Dermis blood vessel endothelial cell (primary cell): ENCODE data around the gene GBX1. TPM values are rescaled to one million over a fixed set of nuclear protein-coding genes. Genes with fewer than 3 reads are reported as not detected.

Source experiments
- DNase-seq: peaks from one replicate; pipeline ENCODE4 v3.0.0; 2010
- total RNA-seq: library from RNA; depleted of rRNA; stranded (reverse); fragments of >200 nt; gene quantifications from 2 replicates; pipeline ENCODE4 v1.2.3, GENCODE V29; 2014

Gene GBX1
- total RNA-seq, 1 donor from 2014 or later, result not detected

DNA sequence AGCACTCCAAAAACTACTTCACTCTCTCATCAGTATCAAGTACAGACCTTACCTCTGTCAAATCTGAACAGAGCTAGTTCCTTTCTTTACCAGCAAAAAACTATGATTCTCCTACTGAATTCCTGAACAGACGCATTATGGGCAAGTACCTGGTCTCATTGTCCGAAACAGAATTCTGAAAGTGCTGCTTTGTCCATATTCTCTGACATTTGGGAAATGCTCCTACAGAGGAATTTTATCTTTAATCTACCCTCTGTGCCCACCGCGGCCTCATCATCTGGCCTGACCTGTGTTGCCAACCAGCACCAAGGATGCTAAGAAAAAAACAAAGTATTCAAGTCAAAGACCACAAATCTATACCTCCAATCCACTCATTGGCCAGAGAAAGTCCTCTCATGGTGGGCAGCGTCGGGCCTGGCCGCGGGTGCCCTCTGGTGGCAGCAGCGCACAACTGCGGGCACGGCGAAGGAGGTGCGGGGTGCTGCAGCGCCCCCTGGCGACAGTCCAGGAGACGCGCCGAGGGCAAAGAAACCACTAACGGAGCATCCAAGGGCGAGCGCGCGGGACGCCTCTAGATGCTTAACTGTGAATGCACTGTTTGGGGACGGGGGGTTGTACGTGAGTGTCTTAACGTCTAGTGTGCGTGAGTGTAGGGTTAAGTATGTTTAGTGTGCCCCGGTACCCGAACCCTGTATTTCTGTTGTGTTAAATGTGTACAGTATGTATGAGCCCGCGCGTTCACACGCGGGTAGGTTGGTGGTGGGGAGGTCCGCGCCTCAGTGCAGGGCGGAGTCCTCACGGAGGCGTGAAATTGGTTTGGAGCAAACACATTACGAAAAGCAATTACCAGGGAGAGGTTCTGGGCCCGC, 5.0 kb upstream of the GBX1 start:
- DNase-seq, result peak; percentile 81

DNA sequence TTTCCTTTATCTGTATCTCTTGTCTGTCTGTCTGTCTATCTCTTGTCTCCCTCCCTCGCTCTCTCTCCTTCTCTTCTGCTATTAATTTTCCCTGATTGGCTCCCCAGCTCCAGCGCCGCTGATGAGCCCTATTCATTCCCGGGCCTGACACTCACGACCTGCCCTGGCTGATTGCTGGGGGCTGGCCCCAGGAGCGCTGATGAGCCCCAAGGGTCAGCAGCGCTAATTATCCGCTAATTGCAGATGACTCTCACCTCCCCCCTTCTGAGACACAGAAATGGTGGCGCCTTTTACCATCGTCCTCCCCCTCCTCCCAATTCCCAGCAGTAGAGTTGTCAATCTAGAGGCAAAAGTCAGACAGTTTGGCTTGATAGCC, 1.3 kb upstream of the GBX1 start:
- no peak for DNase-seq

DNA sequence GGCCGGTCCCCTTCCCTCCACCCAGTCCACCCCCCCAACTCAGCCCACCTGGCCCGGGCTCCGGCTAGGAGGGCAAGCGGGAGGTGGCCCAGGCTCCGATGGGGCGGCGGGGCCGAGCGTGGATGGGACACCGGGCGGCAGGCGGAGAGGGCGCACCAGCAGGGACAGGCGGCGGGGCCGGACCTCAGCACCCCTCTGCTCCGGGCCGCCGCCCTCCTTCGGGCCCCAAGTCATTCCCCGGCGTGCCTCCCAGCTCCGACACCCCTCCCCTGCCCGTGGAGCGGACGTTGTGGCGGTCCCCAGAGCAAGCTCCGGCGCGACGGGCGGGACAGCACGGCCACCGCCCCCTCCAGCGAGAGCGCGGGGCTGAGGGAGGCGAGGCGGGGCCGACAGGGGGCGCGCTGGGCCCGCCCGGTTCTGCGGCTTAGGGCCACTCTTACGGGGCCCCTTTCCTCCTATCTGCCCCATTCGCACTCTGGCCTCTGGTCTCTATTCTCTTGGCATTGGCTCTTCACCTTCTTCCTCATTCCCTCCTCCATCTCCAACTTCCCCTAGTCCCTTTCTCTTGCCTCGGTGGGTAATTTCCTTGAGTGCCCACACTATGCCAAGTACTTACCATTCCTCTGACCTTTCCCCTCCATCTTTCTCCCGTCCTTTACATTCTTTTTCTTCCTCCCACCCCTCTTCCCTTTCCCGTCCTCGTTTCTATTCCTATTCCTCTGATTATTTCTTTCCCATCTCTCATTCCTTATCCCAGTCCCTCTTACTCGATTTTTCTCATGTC, 701 bp upstream of the GBX1 start:
- DNase-seq, result peak; percentile 46

DNA sequence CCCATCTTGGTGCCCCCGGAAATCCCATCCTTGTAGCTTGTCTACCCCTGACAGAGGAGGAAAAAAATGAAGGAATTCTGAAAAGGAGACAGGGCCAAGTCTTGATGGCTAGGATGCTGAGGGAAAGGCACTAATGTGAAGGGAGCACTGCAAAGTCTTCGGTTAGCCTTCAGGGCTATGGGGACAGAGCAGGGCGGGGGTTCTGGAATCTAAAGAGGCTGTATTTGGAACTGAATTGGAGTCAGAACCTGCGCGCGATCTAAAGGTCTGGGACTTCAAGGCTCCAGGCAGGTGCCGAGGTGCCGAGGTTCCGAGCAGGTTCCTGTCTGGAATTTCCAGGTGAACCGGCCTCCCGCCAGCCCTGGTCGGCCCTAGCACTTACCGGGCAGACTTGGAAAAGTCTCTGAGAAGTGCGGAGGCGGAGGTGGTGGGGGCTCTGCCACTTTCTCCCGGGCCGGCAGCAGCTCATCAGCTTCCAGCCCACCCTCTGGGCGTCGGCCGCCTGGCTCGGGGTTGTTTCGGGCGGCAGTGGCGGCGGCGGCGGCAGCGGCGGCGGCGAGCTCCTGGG, 781 bp downstream of the GBX1 start:
- DNase-seq, result no peak

DNA sequence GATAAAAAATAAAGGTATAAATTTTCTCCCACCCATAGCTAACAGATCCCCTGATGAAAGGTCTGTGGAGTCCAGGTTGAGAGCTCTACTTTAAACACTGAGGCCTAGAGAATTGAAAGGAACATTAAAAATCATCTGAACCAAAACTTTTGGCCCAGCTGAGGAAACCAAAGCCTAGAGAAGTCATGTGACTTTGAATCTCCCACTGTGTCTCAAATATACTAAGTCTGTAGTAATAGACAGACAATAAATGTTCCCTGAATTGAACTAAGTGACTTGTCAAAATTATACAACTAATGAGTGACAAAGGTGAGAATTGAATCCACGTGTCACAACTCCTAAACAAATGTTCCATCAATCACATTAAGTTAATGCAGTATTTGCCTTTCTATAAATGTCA, 5.7 kb downstream of the GBX1 start:
- DNase-seq, result no peak

DNA sequence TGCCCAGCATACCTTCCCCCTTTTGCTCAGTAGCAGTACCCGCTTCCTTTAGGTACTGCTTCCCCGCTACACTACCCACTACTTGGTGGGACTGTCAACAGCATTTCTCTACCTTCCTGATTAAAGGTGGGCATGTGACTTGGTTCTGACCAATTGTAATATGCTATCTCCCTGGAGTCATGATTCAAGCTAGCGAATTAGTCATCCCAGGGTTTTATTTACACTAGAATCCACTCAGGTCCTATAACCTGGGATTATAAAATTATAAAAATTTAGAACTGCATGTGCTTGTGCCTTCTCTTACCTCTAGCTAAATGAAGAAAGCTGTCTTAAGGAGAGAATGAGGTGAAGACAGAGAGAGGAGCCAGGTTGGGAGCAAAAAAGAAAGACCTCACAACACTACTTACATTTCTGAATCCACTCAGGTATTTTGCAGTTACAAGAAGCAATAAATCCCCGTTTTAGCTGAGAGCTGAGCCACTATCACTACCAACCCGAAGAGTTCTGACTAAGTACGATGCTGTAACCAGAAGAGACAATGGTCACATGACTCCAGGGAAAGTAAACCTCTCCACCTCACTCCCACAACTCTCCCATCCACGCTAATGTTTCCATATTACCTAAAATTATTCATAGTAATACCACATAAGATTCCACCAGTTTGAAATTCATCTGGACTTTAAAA, 9.7 kb downstream of the GBX1 start:
- DNase-seq, result peak; percentile 33

DNA sequence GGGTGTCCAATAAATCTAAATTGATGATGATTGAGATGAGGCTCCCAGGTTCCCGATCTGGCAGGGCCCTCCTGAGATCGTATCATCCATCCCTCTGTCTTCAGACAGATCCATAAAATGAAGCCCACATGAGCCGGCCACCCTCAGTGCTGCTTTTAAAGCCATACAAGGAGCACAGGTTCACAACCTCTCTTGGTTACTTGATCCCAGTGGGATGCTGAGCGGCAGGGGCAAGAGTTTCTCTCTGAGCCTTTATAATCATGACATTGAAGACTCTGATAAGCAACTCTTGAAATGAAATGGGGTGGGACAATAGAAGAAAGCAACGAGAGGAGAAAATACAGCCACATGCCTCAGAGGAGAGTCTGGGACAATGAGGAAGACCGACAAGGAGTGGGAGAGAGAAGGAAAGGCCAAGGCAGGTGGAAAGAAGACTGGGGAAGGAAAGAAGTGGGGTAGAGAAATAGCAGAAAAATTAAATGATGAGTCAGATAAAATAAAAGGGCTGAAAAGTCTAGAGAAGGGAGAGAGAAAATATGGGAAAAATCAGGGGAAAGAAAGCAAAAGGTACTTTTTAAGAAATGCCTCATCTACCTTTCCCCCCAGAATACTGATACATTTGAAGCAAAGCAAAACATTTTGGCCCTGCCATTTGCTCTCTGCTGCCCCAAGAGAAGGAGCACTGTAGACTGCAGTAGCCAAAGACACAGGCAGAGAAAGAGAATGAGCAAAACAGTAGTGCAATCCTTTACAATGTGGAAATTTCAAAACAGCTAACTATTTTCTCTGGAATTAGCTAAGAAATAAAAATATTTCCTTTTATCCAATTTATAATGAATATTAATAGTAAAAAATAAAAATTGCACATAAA, 14.6 kb downstream of the GBX1 start:
- DNase-seq, result no peak

DNA sequence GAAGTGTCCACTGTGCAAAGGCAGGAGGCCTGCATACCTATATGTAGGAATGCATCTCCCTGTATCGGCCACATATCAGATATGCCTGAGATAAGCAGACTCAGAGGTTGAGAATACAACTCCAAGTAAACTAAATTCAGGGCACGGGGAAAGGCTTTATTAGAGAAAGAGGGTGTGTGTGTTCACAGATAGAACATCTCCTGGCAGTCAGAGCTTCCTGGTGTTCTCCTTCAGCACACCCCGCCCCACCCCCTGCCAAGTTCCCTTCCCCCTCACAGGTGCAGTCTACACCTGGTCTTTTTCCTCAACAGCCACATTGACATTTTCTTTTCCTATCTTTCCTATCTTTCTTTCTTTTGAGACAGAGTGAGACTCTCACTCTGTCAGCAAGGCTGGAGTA, 17.1 kb downstream of the GBX1 start:
- DNase-seq, result no peak

DNA sequence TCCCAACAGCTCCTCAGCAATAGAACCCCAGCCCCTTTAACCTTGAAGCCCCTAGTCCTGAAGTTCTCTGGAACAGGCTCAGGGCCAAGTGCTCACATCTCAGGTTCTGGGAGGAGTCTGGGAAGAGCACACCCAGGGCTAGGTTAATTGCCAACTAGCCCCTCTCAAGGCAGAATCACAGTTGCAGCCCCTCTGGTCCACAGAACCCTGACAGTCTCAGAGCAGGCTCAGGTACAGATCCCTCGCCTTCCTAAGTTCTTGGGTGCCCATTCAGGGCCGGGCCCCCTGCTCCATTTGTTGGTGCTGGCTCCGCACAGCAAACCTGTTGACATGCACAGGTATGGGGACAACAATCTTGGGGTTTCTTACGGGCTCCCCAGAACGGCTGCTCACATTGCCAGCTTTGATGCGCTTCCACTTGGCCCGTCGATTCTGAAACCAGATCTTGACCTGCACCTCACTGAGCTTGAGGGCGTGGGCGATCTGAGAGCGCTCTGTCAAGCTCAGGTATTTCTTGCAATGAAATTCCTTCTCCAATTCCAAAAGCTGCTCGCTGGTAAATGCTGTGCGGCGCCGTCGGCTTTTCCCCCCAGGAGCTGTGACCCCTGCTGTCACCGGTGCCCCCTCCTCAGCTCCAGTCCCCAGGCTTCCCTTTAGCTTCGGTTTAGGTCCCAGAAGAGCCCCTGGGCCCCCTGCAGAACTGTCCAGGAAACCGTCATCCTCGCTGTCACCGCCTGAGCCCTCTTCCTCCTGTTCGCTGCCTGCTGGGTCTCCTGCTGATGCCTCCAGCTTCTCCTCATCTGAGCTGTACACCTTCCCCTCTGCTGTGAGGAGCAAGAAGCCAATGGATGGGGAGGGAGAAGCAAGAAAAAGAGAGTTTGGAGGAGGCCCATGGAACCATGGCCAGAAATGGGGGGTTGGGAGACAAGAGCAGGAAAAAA, 18.9 kb downstream of the GBX1 start:
- no peak for DNase-seq

DNA sequence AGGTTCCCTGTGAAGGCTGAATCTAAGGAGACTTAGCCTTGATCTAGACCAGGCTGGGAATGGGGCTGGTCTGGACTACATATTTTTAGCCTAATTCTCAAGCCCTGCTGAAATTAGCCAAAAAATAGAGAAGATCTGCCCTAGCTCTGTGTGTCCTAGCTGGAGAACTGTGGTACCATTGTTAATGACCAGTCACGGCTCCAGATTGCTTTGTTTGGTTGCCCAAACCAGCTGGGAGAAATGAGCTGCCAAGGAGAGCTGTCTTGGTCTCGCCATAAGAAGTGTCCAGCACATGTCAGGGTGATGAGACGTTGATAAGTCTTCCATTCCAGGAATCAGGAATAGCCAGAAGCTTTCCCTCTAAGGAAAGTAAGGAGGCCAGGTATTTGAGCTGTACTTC, 20.7 kb downstream of the GBX1 start:
- no peak for DNase-seq

DNA sequence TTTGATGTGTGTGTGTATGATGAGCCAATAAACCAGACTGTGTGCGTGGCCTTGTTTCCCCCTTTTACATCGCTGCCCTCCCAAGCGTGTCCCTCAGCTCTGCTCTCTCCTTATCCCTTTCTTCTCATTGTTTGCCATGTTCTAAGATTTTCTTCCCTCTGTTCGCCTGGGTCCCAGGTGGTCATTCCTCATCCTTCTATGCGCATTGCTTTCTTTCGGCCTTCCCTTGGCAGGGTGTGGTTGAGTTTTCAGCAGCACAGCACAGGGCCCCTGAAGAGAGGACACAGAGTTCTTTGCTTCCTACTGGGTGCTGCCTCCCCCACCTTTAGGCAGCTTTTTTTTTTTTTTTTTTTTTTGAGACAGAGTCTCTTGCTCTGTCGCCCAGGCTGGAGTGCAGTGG, 23.1 kb downstream of the GBX1 start:
- no peak for DNase-seq

DNA sequence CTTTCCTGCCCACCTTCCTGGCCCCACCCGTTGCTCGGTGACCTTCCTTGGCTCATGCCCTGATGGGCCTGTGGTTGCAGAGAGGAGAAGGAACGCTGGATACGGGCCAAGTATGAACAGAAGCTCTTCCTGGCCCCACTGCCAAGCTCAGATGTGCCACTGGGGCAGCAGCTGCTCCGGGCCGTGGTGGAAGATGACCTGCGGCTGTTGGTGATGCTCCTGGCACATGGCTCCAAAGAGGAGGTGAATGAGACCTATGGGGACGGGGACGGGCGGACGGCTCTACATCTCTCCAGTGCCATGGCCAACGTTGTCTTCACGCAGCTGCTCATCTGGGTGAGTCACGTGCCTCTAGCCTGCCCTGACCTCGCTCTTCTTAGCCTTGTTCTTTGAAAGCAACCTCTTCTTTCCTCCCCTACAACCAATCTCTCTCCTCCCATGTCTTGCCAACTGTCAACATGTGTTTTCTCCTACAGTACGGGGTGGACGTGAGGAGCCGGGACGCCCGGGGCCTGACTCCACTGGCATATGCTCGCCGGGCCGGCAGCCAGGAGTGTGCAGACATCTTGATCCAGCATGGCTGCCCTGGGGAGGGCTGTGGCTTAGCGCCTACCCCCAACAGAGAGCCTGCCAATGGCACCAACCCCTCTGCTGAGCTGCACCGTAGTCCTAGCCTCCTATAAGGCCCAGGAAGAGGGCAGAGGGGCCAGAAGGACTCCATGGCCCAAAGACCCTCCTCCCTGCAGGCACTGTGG, 24.1 kb downstream of the GBX1 start:
- peak; percentile 25 for DNase-seq

DNA sequence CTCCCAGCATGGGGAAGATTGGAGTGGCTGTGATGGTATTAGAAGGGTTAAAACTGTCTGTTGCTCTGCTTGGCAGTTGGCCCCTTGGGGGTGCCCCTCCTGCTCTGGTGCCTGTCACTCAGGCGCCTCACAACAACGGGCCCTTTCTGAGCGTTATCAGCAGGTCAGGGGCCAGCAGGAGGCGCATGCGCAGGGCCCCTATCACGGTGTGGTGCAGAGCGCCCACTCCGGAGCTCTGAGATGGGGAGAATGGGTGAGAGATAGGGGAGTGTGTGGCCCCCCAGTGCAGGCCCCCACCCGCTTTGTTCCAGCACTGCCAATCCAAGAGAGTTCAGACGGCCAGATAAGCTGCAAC, 24.8 kb downstream of the GBX1 start:
- no peak for DNase-seq

DNA sequence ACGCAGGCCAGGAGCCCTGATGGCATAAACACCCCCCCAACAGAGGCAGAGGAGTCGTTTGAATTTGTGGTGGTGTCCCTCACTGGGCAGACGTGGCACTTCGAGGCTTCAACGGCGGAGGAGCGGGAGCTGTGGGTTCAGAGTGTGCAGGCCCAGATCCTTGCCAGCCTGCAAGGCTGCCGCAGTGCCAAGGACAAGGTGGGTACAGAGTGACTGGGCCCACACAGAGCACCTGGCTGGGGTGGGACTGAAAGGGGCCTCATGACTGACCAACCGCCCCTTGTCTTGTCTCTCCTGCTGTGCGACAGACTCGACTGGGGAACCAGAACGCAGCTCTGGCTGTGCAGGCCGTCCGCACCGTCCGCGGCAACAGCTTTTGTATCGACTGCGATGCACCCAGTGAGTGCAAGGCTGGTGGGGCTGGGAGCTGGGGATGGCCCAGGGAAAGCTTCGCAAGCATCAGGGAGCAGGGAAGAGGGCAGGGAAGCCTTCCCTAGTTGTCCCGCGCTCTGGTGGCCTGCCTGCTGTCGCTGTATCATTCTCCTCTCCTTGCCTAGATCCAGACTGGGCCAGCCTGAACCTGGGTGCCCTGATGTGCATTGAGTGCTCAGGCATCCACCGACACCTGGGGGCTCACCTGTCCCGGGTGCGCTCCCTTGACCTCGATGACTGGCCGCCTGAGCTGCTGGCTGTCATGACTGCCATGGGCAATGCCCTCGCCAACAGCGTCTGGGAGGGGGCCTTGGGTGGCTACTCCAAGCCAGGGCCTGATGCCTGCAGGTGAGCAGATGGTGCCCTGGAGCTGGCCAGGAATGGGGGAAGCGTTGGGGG, 25.4 kb downstream of the GBX1 start:
- DNase-seq, result no peak

DNA sequence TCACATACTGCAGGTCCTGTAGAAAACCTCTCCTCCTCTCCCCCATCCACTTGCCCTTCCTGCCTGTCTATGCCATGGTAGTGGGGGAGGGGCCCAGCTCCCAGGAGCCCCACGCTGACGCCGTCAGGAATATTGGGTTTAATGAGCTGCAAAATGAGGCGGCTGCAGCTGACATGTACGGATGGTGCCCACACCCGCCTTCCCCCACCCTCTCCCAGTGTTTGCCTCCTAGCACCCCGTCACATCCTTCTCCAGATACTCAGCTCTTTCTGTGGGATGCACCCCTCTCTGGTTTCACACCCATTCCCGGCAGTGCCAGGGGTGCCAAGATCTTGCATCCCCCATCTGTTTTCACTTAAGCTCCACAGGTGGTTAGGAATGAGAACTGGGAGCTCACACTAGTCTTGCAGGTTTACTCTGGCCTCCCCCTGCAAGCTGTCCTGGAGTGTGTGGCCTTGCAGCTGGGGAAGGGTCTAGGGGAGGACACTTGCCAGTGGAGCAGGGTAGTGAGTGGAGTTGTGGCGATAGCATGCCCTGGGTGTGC, 26.1 kb downstream of the GBX1 start:
- no peak for DNase-seq

DNA sequence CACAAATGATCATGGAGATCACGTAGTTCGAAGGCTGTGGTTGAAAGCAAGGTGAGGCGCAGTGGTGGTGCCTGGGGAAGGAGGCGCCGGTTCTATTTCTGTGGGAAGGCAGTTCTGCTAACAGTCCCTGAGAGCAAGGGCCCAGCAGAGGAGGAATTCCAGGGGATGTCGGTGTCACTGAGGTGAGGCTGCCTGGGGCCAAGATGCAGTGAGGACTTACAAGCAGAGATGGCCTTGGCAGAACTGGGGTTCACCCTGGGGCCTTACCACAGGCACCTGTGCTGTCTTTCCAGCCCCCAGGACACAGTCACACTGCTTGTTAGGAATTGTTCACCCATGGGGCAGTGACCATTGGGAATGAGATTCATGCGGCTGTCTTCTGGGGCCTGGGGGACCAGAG, 26.7 kb downstream of the GBX1 start:
- DNase-seq, result no peak

DNA sequence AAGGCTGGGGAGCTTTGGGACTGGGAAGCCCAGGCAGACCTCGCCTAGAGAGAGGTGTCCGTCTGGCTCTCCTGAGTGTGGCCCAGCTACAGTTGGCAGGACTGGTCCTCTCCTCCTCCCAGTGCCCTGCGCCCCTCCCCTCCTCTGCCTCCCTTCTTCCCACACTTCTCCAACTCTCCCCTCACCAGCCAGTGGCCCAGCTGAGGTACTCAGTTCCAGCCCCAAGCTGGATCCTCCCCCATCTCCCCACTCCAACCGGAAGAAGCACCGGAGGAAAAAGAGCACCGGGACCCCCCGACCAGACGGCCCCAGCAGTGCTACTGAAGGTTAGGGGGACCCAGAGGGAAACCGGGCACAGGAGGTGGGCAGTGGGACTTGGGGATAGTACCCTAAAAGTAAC, 27.7 kb downstream of the GBX1 start:
- no peak for DNase-seq

DNA sequence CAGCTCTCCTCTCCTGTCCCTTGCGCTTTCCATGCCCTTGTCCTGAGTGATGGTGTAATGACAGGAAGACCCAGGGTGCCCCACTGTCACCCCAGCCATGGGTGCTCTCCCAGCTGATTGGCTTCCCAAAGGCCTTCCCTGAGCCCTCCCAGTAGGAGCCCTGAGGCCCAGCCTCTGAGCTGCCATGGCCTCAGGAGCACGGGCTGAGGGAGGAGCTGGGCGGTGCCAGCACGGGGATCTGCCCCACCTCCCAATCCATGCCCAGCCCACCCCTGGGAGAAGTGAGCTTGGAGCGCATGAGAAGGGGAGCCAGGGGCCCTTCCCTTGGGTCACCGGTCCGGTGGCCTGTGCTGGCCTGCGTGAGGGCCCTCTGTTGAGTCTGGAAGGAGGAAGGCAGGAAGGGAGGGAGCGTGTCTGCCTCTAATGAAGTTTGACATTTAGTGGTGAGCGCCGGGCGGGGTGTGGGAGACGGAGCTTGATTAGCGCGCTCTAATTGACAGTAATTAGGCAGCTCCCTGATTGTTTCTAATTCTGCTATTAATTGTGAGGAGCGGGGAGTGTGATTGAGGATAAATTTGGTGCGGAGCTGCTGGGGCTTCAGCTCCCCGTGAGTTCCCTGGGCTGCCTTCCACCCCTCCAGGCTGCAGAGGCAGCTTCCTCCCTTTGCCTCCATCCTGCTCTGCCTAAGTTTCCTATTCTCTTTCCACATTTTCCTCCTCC, 28.3 kb downstream of the GBX1 start:
- no peak for DNase-seq
